Measurements from ENCODE around the gene MYH9.
"Not testable (repeated sequence)": the region's sequence is repeated elsewhere in the genome, so short reads cannot be mapped to it uniquely, and the experiment has no call there.

Gene MYH9

GRCh38 chr22:36413022-36413775 is 25.4 kb upstream of the MYH9 start:
- no peak for DNase-seq (ENCODE audit: low read depth in 2 of 2)

- DNase-seq (ENCODE audit: low read depth in 2 of 2): peak in 1 of 2 donors; percentile 18
Measured at GRCh38 chr22:36411589-36412258, 24.0 kb upstream of the MYH9 start.

- peak in 1 of 2 donors; percentile 46 for DNase-seq (ENCODE audit: low read depth in 2 of 2)
Measured at GRCh38 chr22:36409911-36410756, 22.4 kb upstream of the MYH9 start.

- not testable (repeated sequence) for DNase-seq (ENCODE audit: low read depth in 2 of 2)
Measured at GRCh38 chr22:36409554-36409910, 21.8 kb upstream of the MYH9 start.

GRCh38 chr22:36409056-36409455 is 21.3 kb upstream of the MYH9 start:
- DNase-seq (ENCODE audit: low read depth in 2 of 2): no peak

- DNase-seq (ENCODE audit: low read depth in 2 of 2): no peak
Measured at GRCh38 chr22:36406721-36407120, 19.0 kb upstream of the MYH9 start.

- DNase-seq (ENCODE audit: low read depth in 2 of 2): peak; percentile 38 to 48
Measured at GRCh38 chr22:36405671-36406538, 18.1 kb upstream of the MYH9 start.

GRCh38 chr22:36405221-36405661 is 17.5 kb upstream of the MYH9 start:
- no peak for DNase-seq (ENCODE audit: low read depth in 2 of 2)

GRCh38 chr22:36404446-36404845 is 16.7 kb upstream of the MYH9 start:
- no peak for DNase-seq (ENCODE audit: low read depth in 2 of 2)

- no peak for DNase-seq (ENCODE audit: low read depth in 2 of 2)
Measured at GRCh38 chr22:36399472-36399778, 11.7 kb upstream of the MYH9 start.

- no peak for DNase-seq (ENCODE audit: low read depth in 2 of 2)
Measured at GRCh38 chr22:36398601-36399471, 11.1 kb upstream of the MYH9 start.

GRCh38 chr22:36397131-36398093 is 9.6 kb upstream of the MYH9 start:
- DNase-seq (ENCODE audit: low read depth in 2 of 2): no peak

GRCh38 chr22:36395915-36396314 is 8.1 kb upstream of the MYH9 start:
- DNase-seq (ENCODE audit: low read depth in 2 of 2): no peak

- DNase-seq (ENCODE audit: low read depth in 2 of 2): no peak
Measured at GRCh38 chr22:36395055-36395849, 7.5 kb upstream of the MYH9 start.

GRCh38 chr22:36391638-36392037 is 3.9 kb upstream of the MYH9 start:
- DNase-seq (ENCODE audit: low read depth in 2 of 2): no peak

- not testable (repeated sequence) for DNase-seq (ENCODE audit: low read depth in 2 of 2)
Measured at GRCh38 chr22:36389122-36389521, 1.4 kb upstream of the MYH9 start.

GRCh38 chr22:36387709-36387958 is 133 bp downstream of the MYH9 start:
- no peak for DNase-seq (ENCODE audit: low read depth in 2 of 2)

GRCh38 chr22:36386900-36387708 is 663 bp downstream of the MYH9 start:
- no peak for DNase-seq (ENCODE audit: low read depth in 2 of 2)

Measured in stimulated activated CD8-positive, alpha-beta memory T cell treated with anti-CD3 and anti-CD28 coated beads, Interleukin-2, amount 100 ng/mL, for 1 hour (primary cell).